ENCODE measurements around the gene RIPK4.
"Not testable (repeated sequence)": the region's sequence is repeated elsewhere in the genome, so short reads cannot be mapped to it uniquely, and the experiment has no call there.

The RIPK4 gene

GRCh38 chr21:41712730-41713129 is 54.1 kb downstream of the RIPK4 start:
- no peak for DNase-seq

DNA sequence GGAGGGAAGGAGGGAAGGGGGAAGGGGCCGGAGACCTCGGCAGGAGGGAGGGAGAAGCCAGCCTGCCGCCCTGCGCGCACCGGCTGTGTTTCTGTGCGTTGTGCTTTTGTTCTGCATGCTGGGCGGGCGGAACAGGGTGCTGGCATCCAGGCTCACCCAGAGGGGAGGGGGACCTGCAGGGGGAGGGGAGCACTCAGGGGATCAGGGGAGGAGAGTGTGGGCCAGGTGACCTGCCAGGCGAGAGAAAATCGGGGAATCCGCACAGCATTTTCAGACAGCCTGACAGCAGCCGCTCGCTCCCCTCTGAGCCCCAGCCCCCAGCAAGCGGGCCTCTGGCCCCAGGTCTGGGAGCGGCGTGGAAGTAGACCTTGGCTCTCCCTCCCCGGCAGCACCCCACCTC is 54.7 kb downstream of the RIPK4 start:
- DNase-seq = no peak

- no peak for DNase-seq
These were observed 55.3 kb downstream of the RIPK4 start for GRCh38 chr21:41711416-41712007.

DNA sequence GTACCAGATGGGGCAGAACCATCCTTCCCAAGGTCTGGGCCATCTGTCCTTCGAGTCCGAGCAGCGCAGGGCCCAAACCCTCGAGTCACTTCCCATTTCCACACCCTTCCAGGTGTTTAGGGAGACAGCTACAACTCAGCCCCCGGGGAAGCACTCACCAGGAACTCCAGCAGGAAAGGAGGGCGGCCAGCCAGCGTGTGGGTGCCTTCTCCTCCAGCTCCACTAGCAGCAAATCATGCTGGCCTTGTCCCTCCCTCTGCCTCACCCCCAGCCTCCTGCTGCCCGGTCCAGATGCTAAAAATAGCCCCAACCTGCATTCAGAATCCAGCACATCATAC is 56.1 kb downstream of the RIPK4 start:
- no peak for DNase-seq

DNA sequence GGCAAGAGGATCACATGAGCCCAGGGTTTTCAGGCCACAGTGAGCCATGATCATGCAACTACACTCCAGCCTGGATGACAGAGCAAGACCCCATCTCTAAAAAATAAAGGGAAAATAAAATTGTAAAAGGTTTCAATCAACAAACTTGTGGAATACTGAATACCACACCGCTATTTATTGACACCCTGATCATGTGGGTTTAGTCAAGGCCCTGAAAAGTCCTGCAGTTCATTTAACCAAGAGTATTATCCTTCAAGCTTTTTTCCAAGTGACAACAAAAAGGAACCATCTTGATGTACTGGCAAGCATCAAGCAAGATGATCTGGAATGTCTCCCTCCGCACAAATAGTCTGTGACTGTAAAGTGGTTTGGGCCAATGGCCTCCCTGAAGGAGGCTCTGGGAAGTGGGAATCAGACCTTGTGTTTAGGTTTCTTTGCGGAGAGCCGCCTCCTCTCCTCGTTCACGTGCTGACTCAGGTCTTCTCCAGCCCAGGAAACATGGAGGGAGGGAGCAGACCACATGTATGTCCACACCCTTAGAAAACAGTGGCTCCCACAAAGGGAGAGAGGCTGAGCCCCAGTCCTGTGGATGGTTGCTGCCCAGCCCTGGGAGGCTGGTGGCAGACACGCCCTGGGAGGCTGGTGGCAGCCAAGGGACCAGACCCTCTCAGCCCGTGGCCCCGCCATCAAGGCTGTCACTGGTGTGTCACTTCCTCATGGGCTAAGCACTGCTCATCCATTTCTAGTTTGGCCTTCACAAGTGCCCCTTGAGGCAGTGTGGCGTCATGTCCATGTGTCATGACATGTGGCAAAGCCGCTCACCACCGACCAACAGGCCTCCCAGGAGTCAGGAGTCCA is 56.7 kb downstream of the RIPK4 start:
- DNase-seq = no peak

- DNase-seq = no peak
These were observed 57.7 kb downstream of the RIPK4 start for GRCh38 chr21:41709166-41709565.

GRCh38 chr21:41707960-41708330 is 58.9 kb downstream of the RIPK4 start:
- DNase-seq = no peak

DNA sequence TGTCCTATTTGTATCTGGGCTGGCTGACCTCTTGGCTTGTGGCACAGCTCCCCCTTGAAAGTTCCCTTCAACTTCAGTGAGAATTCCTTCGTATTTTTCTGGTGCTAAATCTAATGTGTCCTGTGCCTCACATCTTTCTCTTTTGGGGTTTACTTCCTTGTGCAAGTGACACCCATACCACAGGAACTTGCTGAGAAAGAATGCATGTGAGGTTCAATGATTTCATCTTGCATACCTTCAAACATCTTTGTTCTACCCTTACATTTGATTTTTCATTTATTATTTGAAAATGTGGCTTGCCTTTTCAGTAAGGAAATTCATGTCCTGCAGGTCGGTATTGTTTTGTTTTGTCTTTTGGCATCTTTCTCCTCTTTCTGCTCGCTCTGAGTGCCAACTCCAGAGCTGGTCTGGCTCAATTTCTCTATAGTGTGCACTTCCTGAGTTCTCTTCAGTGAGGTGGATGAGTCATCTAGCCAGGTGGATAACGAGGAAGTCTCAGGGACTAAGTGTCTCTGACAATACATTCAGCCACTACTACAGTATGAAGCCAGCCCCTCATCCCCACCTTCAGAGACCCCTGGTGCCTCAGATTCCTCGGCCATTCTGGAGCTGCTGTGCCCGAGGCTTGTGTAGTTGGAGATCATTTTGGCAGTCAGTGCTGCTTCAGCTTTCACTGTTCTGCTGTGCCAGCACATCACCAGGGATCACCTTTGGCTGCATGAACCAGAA is 59.5 kb downstream of the RIPK4 start:
- no peak for DNase-seq

DNA sequence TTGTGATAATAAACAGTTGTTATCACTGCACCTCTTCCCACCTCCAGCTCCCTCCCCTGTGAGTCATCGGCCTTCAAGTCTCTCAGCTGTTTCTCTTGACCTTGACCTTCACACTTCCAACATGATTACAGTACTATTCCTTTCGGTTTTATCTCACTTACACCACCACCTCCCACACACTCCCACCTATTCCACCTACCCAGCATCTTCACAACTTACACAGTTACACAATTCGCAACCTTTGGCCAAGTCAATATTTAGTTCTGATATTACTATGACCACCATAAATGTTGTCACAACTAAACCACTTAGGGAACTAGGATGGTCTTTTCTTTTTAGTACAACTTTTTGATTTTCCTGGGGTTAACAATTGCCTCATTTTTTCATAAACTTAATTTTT is 60.2 kb downstream of the RIPK4 start:
- DNase-seq = no peak

DNA sequence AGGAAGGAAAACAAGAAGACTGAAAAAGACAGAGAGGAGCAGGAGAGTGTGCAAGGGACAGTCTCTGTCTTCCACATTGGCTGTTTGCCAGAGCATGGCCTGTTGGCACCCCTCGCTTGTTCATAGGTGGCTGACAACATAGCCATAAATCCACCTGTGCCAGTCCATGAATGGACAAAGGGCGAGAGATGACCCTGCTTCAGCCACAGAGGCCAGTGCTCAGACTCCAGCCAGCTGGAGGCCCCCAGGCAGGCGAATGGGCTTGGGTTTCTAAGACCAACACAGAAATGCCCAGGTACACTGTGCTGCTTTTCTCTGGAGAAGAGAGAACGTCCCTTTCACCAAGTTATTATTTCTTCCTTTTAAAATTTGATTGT is 60.6 kb downstream of the RIPK4 start:
- DNase-seq = no peak

GRCh38 chr21:41705546-41706262 is 61.1 kb downstream of the RIPK4 start:
- no peak for DNase-seq

- DNase-seq = no peak
These were observed 62.9 kb downstream of the RIPK4 start for GRCh38 chr21:41703857-41704501.

DNA sequence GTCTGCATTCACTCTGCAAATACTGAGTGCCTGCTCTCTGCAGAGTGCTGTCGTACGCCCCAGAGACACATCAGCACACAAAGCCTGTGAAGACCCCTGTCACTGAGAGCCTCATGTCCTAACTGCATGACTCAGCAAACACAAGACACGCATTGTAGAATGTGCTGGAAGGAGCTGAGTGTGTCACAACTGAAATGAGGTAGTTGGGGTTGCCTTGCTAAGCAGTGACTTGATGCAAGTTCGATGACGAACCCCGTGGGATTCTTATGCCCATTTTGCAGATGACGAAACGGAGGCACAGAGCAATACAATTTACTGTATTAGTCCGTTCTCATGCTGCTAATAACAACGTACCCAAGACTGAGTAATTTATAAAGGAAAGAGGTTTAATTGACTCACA is 65.1 kb downstream of the RIPK4 start:
- DNase-seq = no peak

DNA sequence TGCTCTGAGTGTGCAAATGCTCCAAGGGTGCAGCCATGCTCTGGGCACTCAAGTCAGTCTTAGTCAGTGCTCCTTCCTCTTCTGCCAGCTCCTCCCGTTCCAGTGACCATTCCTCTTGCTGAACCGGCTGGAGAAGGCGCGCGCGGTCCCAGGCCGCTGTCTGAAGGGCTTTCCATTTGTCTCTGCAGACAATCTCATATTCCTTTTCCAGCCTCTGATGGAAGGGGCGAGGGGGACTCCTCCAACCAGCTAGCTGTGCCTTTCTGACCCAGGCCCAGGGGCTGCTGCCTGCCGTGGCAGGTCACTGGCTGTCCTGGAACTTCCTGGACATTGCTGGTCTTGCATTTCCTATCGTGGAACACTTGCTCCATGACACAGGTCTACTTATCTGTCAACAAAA is 67.5 kb downstream of the RIPK4 start:
- no peak for DNase-seq

DNA sequence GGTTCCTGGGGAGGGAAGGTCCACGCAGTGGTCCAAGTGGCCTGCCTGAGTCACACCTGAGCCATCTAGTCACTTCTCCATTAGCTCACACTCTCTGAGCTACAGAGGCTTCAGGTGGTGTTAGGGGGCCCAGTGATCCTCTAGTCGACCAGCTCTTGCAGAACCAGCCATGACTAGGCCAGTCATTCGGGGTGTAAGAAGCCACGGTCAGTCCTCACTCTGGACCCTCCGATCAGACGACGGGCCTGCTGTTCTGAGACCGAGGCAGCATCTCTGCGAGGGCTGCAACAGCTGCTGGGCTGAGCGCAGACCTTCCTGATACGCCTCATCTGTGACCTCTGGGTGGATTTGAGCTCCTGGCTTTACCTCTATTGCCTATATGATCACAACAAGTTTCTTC is 68.8 kb downstream of the RIPK4 start:
- no peak for DNase-seq

GRCh38 chr21:41695513-41695912 is 71.3 kb downstream of the RIPK4 start:
- no peak for DNase-seq

DNA sequence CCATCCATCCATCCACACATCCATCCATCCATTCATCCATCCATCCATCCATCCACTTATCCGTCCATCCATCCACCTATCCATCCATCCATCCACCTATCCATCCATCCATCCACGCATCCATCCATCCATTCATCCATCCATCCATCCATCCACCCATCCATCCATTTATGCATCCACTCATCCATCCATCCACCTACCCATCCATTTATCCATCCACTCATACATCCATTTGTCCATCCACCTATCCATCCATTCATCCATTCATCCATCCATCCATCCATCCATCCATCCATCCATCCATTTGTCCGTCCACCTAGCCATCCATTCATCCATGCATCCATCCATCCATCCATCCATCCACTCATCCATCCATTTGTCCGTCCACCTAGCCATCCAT is 72.8 kb downstream of the RIPK4 start:
- not testable (repeated sequence) for DNase-seq

GRCh38 chr21:41692185-41692565 is 74.7 kb downstream of the RIPK4 start:
- no peak for DNase-seq

DNA sequence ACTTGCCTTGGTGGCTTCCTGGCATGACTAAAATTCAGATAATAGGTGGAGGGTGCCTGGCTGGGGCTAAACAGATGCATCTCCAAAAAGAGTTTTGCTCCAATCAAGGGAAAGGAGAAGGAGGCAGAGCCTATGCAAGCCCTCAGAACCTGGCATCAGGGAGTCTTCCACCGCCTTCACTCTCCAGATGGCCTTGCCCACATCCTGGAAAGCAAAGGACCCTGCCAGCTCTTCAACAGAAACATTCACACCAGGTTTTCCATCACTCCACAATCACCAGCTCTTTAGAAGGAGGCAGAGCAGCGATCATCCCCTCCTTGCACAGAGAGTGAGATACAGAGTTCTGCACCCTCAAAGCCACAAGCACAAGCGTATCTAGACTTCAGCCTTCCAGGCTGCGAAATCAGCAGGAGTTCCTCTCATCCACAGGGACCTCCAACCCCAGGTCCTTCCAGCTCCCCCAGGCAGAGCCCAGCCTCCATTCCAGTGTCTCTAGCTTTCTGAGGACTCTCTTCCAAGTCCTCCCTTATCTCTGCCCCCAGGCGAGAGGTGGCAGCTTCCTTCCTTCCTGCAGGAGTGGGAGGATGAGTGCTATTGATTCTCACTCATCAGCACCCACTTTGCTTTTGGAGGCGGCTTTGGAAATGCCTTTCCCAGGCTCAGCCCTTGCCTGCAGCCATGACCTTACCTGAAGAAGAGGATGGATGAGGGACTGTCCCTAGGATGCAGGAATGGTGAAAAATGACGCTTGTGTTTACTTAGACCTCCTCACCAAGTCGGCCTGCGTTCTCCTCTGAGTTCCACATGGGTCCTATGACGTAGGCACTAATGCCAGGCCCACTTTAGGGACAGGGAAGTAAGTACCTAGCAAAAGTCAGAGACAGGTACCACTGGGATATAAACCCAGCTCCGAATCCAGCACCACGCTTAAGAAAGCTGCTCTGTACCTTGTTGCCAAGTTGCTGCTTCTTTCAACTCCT is 75.4 kb downstream of the RIPK4 start:
- DNase-seq = no peak
